CD4-positive, CD25-positive, alpha-beta regulatory T cell (primary cell): Measurements from ENCODE around the gene JMJD1C. TPM values are rescaled to one million over a fixed set of nuclear protein-coding genes. Genes with fewer than 3 reads are reported as not detected.

Experiments used
- ATAC-seq, 2 donors: fragments of 150-1000 bp; cut with Tn5 transposase; one replicate each; pipeline ENCODE4 v1.10.0; 2021; ENCODE audit warnings: low read depth in 2 of 2, moderate number of reproducible peaks in 2 of 2, moderate library complexity in 1 of 2
- DNase-seq, 3 donors: peaks; one replicate each; pipeline versions ENCODE4 v3.0.0 to v3.0.0-alpha.2; 2012 to 2022; ENCODE audit warnings: mixed read lengths in 1 of 3
- H3K27ac ChIP-seq: one replicate; pipeline ENCODE4 v1.7.0; 2013; ENCODE audit warnings: mild to moderate bottlenecking, low read length; ENCODE audit not compliant: insufficient read depth, poor library complexity, severe bottlenecking
- H3K27me3 ChIP-seq: one replicate; pipeline ENCODE4 v1.7.0; 2013; ENCODE audit warnings: low read length; ENCODE audit not compliant: control insufficient read depth, insufficient read depth
- H3K36me3 ChIP-seq: one replicate; pipeline ENCODE4 v1.7.0; 2013; ENCODE audit warnings: mild to moderate bottlenecking, low read length, moderate library complexity; ENCODE audit not compliant: control insufficient read depth, insufficient read depth
- H3K4me1 ChIP-seq: 2 replicates; pipeline ENCODE4 v1.7.0; 2013; ENCODE audit warnings: mild to moderate bottlenecking, low read length; ENCODE audit not compliant: insufficient read depth, control insufficient read depth, poor library complexity, severe bottlenecking
- H3K4me3 ChIP-seq: one replicate; pipeline ENCODE4 v1.7.0; 2013; ENCODE audit warnings: low read depth, mild to moderate bottlenecking, low read length, moderate library complexity
- H3K9me3 ChIP-seq, 2 experiments: 1 replicate in 1 of 2; 2 replicates in 1 of 2; pipeline ENCODE4 v1.7.0; 2013; ENCODE audit warnings: low read length in 2 of 2, mild to moderate bottlenecking in 1 of 2, moderate library complexity in 1 of 2; ENCODE audit not compliant: control insufficient read depth in 2 of 2
- H3K27ac Mint-ChIP-seq, 3 donors: one replicate each; pipeline ENCODE4 v1.8.0; 2020 to 2022; ENCODE audit warnings: mild to moderate bottlenecking in 3 of 3, mixed read lengths in 3 of 3, moderate library complexity in 2 of 3
- H3K27me3 Mint-ChIP-seq: one replicate; pipeline ENCODE4 v1.8.0; 2022; ENCODE audit warnings: mild to moderate bottlenecking, mixed read lengths
- H3K36me3 Mint-ChIP-seq: one replicate; pipeline ENCODE4 v1.8.0; 2020; ENCODE audit warnings: mixed read lengths
- H3K4me1 Mint-ChIP-seq, 4 donors: one replicate each; pipeline ENCODE4 v1.8.0; 2020 to 2022; ENCODE audit warnings: mixed read lengths in 4 of 4, mild to moderate bottlenecking in 1 of 4
- H3K4me3 Mint-ChIP-seq, 4 donors: one replicate each; pipeline ENCODE4 v1.8.0; 2020 to 2022; ENCODE audit warnings: mild to moderate bottlenecking in 4 of 4, mixed read lengths in 4 of 4, moderate library complexity in 3 of 4
- H3K9me3 Mint-ChIP-seq, 7 donors: one replicate each; pipeline ENCODE4 v1.8.0; 2020 to 2022; ENCODE audit warnings: mixed read lengths in 7 of 7, mild to moderate bottlenecking in 3 of 7, moderate library complexity in 2 of 7
- polyA plus RNA-seq, 4 donors: library from polyadenylated mRNA; unstranded; fragments of 300-500 nt; fragmentation: Illumina TruSeq; gene quantifications; one replicate each; pipeline ENCODE4 v1.2.3, GENCODE V29; 2021
- total RNA-seq: library from RNA; stranded (reverse); gene quantifications from one replicate; pipeline ENCODE4 v1.2.3, GENCODE V29; 2022

JMJD1C gene
- total and polyA plus RNA-seq, 5 donors from 2014 or later = 35.5 to 222 (median 46.4) TPM

DNA sequence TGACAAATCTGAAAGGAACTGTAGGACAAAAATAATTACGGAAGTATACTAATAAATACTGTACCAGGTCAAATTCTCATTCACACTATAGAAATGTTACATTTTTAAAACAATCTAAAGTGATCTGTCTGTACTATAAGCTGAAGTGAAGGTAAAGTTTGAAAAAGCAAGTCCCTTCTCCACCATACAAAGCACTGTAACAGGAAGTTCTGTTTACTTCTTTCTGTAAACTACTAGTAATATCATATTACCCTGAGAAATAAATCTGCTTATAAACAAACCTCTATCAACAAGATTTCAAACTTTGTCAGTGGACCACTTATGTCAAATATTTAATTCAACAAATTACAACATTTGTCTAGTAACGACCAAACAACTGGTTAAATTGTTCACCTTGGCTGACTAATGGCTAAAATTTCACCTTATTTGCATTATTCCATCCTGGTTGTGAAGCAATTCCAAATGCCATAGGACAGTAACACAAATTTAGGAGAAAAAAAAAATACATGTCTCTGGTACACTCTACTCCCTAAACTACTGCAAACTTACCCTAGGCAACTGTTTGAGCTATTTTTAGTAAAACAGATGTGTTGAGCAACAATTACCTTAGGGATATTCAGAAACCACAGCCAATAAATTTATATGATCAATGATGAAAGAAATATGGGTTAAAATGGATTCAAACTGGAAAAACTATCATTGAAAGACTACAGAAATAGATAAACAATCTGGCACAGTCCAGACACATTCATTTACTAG lies 206.7 kb downstream of the JMJD1C start:
- DNase-seq = no peak
- peaks cover 32% of the 10 kb centered on the region for H3K36me3 Mint-ChIP-seq

DNA sequence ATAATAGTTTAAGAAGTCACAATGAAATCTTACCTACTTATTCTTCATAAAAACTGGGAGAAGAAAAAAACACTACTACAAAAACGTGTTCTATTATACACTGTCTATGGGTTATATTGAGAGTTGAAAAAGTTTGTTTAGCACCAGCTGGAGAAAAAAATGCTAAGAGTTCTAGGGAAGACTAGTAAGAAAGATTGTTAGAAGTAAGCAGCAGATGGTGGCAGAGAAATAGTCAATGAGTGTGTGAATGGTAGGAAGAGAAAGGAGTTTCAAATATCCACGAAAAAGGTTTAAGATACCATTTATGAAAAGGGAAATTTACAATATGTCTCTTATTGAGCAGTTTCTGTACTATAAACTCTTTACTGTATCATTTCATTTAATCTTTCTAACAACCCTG lies 208.0 kb downstream of the JMJD1C start:
- Histone ChIP-seq H3K4me3 (peak overlapping the region; percentile 42), H3K27ac (no peak overlapping the region), H3K9me3 (no peaks in the 10 kb centered on the region), H3K36me3 (peaks cover 15% of the 10 kb centered on the region), H3K27me3 (no peaks in the 10 kb centered on the region), H3K4me1 (peaks cover 71% of the 10 kb centered on the region)
- peaks cover 69 to 95% (median 80%) of the 10 kb centered on the region in 4 donors for H3K4me1 Mint-ChIP-seq
- H3K4me3 Mint-ChIP-seq = peak overlapping the region; percentile 4 to 82 (median 15)
- ATAC-seq = no peak
- DNase-seq = no peak
- H3K27me3 Mint-ChIP-seq = no peaks in the 10 kb centered on the region
- peaks cover 30% of the 10 kb centered on the region for H3K36me3 Mint-ChIP-seq
- H3K27ac Mint-ChIP-seq = peak overlapping the region in 1 of 3 donors; percentile 42
- no peaks in the 10 kb centered on the region for H3K9me3 Mint-ChIP-seq

More for the DNA sequence above, 206.7 kb downstream of the JMJD1C start:
- no peak overlapping the region for H3K27ac ChIP-seq
- no peaks in the 10 kb centered on the region for H3K9me3 Mint-ChIP-seq
- ATAC-seq = no peak
- no peaks in the 10 kb centered on the region for H3K9me3 ChIP-seq
- no peaks in the 10 kb centered on the region for H3K27me3 Mint-ChIP-seq
- peaks cover 15% of the 10 kb centered on the region for H3K36me3 ChIP-seq
- H3K27me3 ChIP-seq = no peaks in the 10 kb centered on the region
- H3K4me1 Mint-ChIP-seq = peaks cover 65 to 89% (median 79%) of the 10 kb centered on the region in 4 donors
- peaks cover 84% of the 10 kb centered on the region for H3K4me1 ChIP-seq
- H3K4me3 Mint-ChIP-seq = peak overlapping the region; percentile 59 to 89 (median 80)
- H3K4me3 ChIP-seq = peak overlapping the region; percentile 41
- peak overlapping the region in 2 of 3 donors; percentile 21 to 32 for H3K27ac Mint-ChIP-seq

DNA sequence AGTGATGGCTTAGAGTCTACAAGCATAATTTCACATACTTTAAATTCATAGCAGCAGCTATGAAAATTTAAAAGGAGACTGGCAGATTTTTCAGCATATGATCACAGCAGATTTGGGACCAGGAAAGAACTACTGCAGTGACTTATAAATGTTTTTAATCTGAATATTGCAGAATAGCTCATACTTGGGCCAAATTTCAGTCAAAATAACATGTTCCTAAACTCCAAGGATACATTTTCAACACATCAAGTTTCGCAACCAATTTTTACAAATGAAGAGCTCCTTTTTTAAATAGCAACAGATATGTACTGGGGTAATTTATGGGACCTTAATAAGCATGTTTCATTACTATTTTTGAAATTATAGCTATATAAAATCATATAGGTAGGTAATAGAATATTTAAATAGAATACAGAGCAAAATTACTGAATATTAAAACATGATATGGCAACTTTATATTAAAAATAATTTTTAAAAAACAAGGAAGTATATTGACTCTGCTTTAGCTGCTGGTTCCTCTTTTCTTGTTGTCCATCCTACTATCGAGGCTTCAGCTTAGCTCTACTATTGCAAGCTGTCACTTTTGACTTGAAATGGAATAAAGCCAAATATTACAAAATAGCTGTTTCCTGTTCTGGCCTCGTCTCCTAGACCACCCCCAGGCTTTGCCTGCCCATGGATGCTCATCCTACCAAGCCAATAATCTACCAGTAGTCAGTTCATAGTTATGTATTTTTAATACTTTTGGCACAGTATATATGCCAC lies 209.6 kb downstream of the JMJD1C start:
- peaks cover 69 to 95% (median 80%) of the 10 kb centered on the region in 4 donors for H3K4me1 Mint-ChIP-seq
- H3K36me3 ChIP-seq = peaks cover 15% of the 10 kb centered on the region
- peak overlapping the region; percentile 46 for H3K4me3 ChIP-seq
- peak overlapping the region; percentile 26 to 45 (median 38) for H3K4me3 Mint-ChIP-seq
- no peak overlapping the region for H3K27ac ChIP-seq
- DNase-seq = no peak
- H3K27me3 Mint-ChIP-seq = no peaks in the 10 kb centered on the region
- no peaks in the 10 kb centered on the region for H3K9me3 Mint-ChIP-seq
- ATAC-seq = peak in 1 of 2 donors; percentile 28
- H3K27ac Mint-ChIP-seq = peak overlapping the region in 1 of 3 donors; percentile 34
- H3K27me3 ChIP-seq = no peaks in the 10 kb centered on the region
- peaks cover 59% of the 10 kb centered on the region for H3K4me1 ChIP-seq
- peaks cover 20% of the 10 kb centered on the region for H3K36me3 Mint-ChIP-seq
- no peaks in the 10 kb centered on the region for H3K9me3 ChIP-seq

DNA sequence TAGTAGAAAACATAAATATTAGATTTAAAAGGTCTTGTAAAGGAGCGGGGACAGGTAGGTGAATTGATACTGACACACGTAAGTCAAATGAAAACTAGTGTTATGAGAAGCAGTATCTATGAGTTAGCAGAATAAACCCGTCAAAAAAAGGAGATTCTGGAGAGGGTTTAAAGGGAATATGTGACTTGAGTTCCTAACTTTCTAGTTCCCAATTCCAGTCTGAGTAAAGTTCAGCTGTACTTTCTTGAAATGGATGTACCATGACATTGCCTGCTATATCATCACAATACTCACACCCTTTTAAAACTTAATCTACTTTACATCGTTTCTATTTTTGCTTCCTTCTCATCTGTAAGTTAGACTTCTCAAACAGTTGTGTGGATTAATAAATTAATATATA lies 210.5 kb downstream of the JMJD1C start:
- Histone ChIP-seq H3K36me3 (peaks cover 10% of the 10 kb centered on the region), H3K9me3 (no peaks in the 10 kb centered on the region), H3K4me1 (peaks cover 51% of the 10 kb centered on the region), H3K27ac (no peak overlapping the region), H3K27me3 (no peaks in the 10 kb centered on the region), H3K4me3 (peak overlapping the region; percentile 9)
- ATAC-seq (no peak), DNase-seq (no peak)
- H3K9me3 Mint-ChIP-seq = no peaks in the 10 kb centered on the region
- H3K27me3 Mint-ChIP-seq = no peaks in the 10 kb centered on the region
- H3K4me3 Mint-ChIP-seq = no peak overlapping the region
- H3K27ac Mint-ChIP-seq = no peak overlapping the region
- H3K4me1 Mint-ChIP-seq = peaks cover 66 to 96% (median 81%) of the 10 kb centered on the region in 4 donors
- H3K36me3 Mint-ChIP-seq = peaks cover 14% of the 10 kb centered on the region

DNA sequence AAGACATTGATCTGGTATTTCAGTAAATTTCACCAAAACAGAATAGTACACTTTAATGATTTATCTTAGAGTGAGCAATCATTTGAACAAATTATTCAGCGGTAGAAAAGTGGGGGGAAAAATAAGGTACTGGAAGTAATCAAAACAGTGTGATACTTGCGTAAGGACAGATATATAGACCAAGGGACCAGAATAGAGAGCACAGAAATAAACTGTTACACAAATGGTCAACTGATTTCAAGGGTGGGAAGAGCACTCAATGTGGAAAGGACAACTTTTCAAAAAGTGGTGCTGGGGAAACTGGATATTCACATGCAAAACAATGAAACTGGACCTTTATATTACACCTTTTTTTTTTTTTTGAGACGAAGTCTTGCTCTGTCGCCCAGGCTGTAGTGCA lies 212.7 kb downstream of the JMJD1C start:
- Histone ChIP-seq H3K36me3 (peaks cover 5% of the 10 kb centered on the region), H3K9me3 (no peaks in the 10 kb centered on the region), H3K27ac (no peak overlapping the region), H3K27me3 (no peaks in the 10 kb centered on the region), H3K4me1 (peaks cover 28% of the 10 kb centered on the region), H3K4me3 (no peak overlapping the region)
- Mint-ChIP-seq H3K27me3 (no peaks in the 10 kb centered on the region), H3K9me3 (peaks cover 0 to 3% (median 0%) of the 10 kb centered on the region in 7 donors), H3K4me3 (peak overlapping the region in 1 of 4 donors; percentile 26), H3K36me3 (peaks cover 12% of the 10 kb centered on the region), H3K4me1 (peaks cover 55 to 77% (median 66%) of the 10 kb centered on the region in 4 donors), H3K27ac (peak overlapping the region in 2 of 3 donors; percentile 16 to 33)
- ATAC-seq = no peak
- DNase-seq = no peak

DNA sequence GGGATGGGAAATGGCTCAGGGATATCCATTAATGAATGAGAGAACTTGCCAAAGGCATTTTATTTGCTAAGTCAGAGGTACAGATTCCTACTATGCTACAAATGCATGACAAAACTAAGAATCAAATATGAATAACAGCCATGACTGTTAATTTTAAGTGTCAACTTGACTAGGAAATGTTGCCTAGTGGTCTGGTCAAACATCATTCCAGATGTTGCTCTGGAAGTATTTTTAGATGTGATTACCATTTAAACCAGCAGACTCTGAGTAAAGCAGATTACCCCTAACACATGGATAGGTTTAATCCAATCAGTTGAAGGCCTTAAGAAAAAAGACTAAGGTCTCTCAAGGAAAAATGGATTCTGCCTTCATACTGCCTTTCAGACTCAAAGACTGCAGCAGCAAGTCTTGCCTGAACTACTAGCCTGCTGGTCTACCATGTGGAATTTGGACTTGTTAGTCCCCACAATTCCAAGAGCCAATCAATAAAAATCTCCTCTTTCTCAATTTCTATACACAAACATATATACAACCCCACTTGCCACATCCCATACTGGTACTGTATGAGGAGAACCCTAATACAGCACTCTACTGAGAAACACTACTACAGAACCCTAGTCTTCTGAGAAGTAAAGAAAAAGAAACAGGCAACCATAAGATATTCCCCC lies 213.5 kb downstream of the JMJD1C start:
- Mint-ChIP-seq H3K9me3 (peaks cover 0 to 3% (median 0%) of the 10 kb centered on the region in 7 donors), H3K4me3 (peak overlapping the region in 2 of 4 donors; percentile 4 to 26), H3K27ac (peak overlapping the region; percentile 16 to 38 (median 33)), H3K4me1 (peaks cover 49 to 74% (median 58%) of the 10 kb centered on the region in 4 donors), H3K27me3 (no peaks in the 10 kb centered on the region), H3K36me3 (peaks cover 12% of the 10 kb centered on the region)
- Histone ChIP-seq H3K27me3 (no peaks in the 10 kb centered on the region), H3K9me3 (no peaks in the 10 kb centered on the region), H3K4me1 (peaks cover 20% of the 10 kb centered on the region), H3K36me3 (peaks cover 5% of the 10 kb centered on the region), H3K27ac (no peak overlapping the region), H3K4me3 (peak overlapping the region; percentile 14)
- DNase-seq (no peak), ATAC-seq (no peak)

DNA sequence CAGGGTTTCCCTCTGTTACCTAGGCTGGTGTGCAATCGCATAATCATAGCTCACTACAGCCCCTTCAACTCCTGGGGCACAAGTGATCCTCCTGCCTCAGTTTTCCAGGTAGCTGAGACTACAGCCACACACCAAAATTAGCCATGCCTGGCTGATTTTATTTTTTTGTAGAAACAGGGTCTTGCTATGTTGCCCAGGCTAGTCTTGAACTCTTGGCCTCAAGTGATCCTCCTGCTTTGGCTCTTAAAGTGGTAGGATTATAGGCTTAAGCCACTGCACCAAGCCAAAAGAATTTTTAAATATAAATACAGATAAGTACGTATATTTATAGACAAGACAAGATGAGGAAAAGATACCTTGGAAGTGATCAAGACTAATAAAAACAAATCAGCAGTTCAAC lies 215.7 kb downstream of the JMJD1C start:
- no peak for ATAC-seq
- peaks cover 2% of the 10 kb centered on the region for H3K36me3 ChIP-seq
- Mint-ChIP-seq H3K36me3 (peaks cover 19% of the 10 kb centered on the region), H3K27me3 (no peaks in the 10 kb centered on the region), H3K4me1 (peaks cover 51 to 70% (median 55%) of the 10 kb centered on the region in 4 donors), H3K4me3 (no peak overlapping the region), H3K9me3 (peaks cover 0 to 9% (median 3%) of the 10 kb centered on the region in 7 donors), H3K27ac (no peak overlapping the region)
- H3K4me3 ChIP-seq = no peak overlapping the region
- DNase-seq = no peak
- H3K27me3 ChIP-seq = no peaks in the 10 kb centered on the region
- no peak overlapping the region for H3K27ac ChIP-seq
- peaks cover 4% of the 10 kb centered on the region for H3K4me1 ChIP-seq
- no peaks in the 10 kb centered on the region for H3K9me3 ChIP-seq
